GM04504 (cell line): Measurements from ENCODE around the gene MSX1.

ENCODE experiments used
- DNase-seq: peaks from one replicate; pipeline ENCODE4 v3.0.0-alpha.2; 2012; ENCODE audit warnings: low read depth

MSX1 gene

GRCh38 chr4:4841156-4841555 lies 18.3 kb upstream of the MSX1 start:
- DNase-seq, result no peak

- DNase-seq, result no peak
Observed at GRCh38 chr4:4842476-4843441, 16.7 kb upstream of the MSX1 start.

DNA sequence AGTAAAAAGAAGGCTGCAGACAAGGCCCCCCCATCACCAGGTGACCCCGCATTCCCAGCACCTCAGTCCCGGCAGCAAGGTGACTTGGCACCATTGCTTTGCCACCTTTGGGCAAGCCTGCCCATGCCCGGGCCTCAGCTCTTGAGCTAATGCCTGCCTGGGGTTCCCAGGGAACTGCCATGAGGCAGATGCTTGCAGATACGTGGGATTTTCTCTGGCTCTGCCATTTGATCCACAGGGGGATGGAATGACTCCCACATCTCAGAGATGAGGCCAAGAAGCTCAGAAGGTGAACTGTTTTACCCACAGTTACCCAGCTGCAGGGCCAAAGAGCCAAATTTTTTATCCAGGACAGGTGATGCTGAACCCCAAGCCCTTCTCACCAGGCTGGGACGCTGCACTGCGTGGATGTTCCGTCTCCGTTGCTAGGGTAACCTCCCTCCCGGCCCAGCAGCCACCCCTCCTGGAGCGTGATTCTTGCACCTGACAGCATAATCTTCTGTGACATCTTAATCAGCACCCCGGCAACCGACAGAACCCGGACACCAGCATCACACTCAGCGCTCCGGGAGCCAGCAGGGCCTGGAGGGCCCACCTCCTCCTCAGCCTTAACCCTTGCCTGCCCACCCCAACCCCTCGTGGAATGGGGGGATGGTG lies 15.7 kb upstream of the MSX1 start:
- DNase-seq, result no peak

DNA sequence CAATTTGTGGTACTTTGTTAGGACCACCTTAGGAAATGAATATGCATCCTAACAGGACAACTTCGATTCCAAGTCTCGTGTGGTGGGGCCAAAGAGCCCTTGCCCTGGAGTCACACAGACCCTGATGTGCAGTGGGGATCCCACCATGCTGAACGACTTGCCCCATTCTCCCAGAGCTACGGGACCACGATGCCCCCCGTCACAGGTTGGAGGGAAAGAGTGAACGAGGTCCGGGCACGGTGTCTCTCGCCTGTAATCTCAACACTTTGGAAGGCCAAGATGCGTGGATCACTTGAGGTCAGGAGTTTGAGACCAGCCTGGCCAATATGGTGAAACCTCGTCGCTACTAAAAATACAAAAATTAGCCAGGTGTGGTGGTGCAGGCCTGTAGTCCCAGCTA lies 14.4 kb upstream of the MSX1 start:
- no peak for DNase-seq

DNA sequence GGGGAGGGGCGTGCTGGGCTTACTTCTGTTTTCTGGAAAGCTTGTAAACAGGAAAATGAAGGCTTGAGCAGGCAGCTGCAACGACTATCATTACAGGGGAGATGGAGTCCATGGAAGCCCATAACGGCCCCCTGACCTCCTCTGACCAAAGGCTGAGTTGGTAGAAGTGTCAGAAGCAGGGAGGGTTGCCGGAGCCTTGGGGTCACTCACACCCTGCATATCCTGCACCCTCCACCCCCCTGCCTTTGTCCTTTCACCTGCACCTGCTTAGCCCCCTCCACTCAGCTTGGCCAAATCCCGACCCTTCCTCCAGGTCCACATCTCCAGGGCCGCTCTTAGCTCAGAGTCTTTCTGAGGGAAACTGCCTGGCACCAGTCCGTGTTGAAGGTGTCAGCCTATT lies 12.5 kb upstream of the MSX1 start:
- no peak for DNase-seq

- no peak for DNase-seq
Observed at GRCh38 chr4:4848540-4848939, 10.9 kb upstream of the MSX1 start.

- DNase-seq, result no peak
Observed at GRCh38 chr4:4849106-4849505, 10.4 kb upstream of the MSX1 start.

DNA sequence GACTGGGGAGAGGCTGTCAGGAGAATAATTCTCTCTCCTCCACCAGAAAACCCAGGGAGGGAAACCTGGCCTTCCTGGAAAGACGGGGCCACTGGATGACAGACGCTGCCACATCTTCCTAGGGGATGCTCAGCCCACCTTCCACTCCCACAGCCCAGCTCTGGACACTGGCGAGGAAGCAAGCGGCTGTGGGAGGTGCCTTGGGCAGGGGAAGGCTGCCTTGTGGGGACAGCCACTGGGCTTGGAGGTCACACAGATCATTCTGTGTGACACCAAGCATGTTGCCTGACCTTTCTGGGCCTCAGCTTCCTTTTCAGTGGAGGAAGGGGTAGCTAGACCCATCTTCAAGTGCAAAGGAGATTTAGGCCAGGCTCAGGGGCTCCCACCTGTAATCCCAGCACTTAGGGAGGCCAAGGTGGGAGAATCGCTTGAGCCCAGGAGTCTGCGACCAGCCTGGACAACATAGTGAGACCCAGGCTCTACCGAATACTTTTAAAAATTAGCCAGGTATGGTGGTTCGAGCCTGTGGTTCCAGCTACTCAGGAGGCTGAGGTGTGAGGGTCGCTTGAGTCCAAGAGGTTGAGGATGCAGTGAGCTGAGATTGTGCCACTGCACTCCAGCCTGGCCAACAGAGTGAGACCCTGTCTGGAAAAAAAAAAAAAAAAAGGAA lies 9.8 kb upstream of the MSX1 start:
- no peak for DNase-seq

DNA sequence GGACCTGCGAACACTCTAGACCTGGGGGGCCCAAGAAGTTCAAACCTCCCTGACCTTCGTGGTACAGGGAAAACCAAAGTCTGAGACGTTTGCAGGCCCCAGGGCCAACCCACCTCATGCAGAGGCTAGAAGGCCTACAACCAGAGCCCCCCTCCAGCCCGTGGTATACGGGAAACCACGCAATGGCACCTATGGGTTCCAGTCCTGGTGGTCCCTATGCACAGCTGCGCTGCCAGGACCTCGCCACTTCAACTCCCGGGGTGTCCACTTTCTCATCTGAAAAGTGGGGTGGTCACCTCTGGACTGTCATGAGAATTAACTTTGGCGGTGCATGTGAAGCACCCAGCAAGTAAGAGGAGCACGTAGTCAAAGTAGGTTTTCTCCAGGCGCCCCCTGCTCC lies 8.4 kb upstream of the MSX1 start:
- DNase-seq, result no peak

DNA sequence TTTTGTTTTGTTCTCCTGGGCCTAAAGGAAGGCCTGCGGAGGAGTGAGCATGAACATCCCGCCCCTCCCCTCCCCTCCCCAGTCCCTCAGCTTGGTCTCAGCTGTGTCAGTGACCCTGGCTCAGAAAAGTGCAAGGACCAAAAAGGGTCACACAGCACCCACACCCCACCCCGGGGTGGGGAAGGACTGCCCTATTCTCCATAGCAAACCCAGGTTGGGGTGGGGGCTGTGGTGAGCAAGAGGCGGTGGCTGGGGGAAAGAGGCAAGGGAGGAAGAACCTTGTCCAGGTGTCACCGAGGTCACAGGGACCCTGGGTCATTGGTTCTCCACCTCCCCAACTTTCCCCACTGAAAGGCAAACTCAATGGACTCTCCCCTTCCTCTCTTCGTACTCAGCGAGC lies 7.6 kb upstream of the MSX1 start:
- no peak for DNase-seq

- peak; percentile 55 for DNase-seq
Observed at GRCh38 chr4:4852591-4853362, 6.7 kb upstream of the MSX1 start.

DNA sequence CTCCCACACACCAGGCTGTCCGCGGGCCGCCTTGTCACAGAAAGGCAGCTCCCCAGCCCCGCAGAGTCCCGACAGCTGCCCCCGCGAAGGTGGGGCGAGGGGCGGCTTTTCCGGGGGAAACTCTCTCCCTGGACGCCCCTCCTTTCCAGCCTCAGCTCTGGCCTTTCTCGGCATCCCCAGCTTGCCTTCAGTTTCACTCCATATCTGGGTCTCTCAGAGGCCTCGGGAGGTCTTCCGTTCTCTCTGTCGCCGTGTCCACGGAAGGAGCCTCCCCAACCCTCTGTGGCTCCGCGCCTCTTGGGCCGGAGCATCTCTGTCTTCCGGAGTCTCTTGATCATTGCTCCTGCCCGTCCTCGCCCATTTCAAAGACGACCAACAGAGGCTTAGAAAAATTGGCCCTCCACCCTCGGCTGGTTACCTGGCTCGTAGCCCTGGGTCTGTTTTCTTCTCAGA lies 6.1 kb upstream of the MSX1 start:
- DNase-seq, result no peak

DNA sequence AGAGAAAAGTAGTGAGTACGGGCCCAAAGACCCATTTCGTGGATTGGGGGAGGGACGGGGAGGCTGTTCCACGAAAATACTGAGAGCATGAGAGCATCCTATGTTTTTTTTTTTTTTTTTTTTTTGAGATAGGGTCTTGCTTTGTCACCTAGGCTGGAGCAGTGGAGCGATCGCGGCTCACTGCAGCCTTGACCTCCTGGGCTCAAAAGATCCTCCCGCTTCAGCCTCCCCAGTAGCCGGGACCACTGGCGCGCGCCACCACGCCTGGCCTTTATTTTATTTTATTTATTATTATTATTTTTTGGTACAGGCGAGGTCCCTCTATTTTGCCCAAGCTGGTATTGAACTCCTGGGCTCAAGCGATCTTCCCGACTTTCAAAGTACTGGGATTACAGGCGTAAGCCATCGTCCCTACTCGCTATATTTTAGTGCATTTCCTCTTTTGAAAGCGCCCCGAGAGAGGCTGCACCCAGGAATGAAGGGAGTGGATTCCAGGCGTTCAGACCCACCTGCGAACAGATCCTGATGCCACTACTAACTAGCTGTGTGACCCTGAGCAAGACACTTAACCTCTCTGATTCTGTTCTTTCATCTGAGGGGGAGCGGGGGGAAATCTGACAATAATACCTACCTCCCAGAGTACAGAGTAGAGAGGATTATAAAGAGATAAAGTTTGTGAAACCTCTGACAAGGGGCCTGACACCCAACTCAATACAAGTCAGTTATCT lies 5.4 kb upstream of the MSX1 start:
- no peak for DNase-seq

DNA sequence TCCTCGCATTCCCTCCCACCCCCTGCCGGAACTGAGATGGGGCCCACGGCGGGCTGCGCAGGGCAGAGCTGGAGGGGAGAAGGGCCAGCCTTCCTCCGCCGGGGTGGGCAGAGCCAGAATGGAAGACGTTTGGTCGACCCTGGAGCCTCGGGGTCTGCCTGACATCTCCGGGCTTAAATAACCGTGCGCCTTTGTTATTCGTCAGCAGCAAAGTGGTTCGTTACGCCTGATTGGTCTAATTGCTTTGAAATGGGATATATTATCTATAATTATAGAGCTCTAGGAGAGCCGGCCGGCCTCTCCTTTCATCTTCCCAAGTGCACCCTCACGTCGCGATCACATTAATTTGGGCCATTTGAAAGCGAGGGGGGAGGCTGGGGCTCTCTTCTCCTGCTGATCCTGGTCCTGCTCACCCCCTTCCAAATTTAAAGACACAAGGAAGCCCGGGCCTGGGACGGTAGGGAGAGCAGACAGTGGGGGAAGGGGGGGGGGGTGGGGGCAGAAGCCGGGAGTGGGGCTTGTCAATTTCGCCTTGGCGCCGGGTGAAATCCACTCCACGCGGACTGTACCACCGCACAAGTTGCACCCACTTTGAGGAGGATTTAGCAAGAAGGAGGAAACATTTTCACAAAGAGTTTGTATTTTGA lies 4.7 kb upstream of the MSX1 start:
- DNase-seq, result no peak

DNA sequence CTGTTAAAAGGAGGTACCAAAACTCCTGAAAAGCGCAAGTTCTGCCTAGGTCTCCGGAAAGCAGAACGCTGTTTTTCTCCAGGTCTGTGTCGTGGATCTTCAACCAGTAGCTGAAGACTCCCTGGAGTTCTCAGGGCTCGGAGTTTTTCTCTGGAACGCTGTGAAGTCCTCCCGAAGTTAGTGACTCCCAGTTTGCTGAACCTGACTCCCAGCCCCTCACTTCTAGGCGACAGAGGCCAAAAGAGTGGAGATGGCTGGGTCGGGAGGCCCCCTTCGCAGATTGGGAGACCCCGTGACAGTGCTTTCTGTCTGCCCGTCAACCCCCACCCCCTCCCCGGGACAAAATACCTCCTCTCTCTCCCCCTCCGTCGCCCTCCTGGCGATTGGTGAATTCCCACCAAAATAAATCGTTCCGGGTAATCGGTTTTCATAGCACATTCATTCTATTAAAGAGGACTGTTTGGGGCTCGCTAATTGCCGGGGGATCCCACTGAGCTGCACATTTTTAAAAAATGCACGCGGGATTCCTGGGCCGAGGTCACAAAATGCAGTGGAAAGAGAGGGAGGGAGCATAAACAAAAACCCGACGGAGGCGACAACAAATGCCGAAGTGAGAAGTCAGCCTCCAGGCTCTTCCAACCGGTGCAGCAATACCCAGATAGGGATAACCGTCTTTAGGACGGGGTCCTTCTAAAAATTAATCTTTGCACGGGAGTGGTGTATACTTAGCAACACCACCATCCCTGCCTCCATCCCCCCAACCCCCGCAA lies 4.0 kb upstream of the MSX1 start:
- no peak for DNase-seq

DNA sequence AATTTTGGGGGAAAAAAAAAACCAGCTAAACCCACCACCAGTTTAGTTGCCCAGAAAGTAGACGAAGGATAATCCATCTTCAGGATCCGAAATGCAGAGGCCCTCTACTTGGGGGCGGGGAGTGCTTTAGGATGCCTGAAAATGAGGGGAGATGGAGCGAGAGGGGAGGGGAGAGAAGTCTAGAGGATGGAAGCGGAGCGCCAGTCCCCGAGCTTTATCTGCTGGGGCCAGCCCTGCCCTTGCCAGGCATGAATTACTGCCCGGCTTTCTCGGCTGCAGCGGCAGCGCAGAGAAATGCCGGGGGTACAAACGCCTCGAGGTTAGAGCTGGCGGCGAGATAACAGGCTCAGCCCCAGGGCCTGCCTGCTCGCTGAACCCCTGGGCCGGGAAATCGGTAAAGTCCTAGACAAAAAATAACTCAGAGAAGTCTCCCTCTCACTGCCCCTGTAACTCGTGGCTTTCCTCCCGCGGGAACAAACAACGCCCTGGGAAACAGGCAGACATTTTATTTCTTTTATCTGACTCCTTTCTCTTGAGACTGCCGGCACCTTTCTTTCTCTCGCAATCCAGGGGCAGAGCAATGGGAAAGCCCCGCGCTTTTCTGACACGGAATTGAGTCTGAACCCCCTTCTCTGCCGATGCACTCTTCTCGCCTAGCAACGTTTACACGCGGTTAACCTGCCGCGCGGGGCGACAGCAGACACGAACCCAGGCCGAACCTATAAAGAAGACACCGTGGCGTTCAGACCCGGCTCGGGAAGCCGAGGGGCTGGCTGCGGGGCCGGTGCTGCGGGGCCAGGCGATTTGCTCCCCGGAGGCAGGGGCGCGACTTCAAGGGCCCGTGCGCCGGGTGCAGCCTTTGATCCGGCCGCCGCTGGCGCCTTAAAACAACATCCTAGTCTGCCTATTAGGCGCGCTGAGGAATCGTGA lies 3.1 kb upstream of the MSX1 start:
- no peak for DNase-seq

- no peak for DNase-seq
Observed at GRCh38 chr4:4857001-4857808, 2.3 kb upstream of the MSX1 start.
